HepG2 (cell line): ENCODE results near the gene ALG8. TPM values are rescaled to one million over a fixed set of nuclear protein-coding genes. Genes with fewer than 3 reads are reported as not detected.
A peak's percentile ranks its signal among the peaks of the same experiment; 100 is the strongest.

ENCODE experiments used
- ATF4 ChIP-seq, 2 experiments: fragments of 450-650 bp in 1 of 2; sonication (generic) in 1 of 2; formaldehyde crosslinking; IDR thresholded peaks; 2 replicates each; pipeline versions ENCODE4 v1.5.0 to v1.8.0; 2020 to 2022; ENCODE audit warnings: mild to moderate bottlenecking in 1 of 2, missing genetic modification reagents in 1 of 2
- CBFB ChIP-seq: sonication (generic); formaldehyde crosslinking; IDR thresholded peaks from 2 replicates; pipeline ENCODE4 v1.4.0; 2020; ENCODE audit warnings: missing genetic modification reagents
- CEBPG ChIP-seq: IDR thresholded peaks from 2 replicates; pipeline ENCODE4 v1.6.1; 2016
- DMAP1 ChIP-seq: IDR thresholded peaks from 2 replicates; pipeline ENCODE4 v1.6.1; 2016
- DNMT1 ChIP-seq: sonication (generic); formaldehyde crosslinking; IDR thresholded peaks from 2 replicates; pipeline ENCODE4 v1.5.1; 2020; ENCODE audit warnings: mild to moderate bottlenecking, missing genetic modification reagents
- IRX3 ChIP-seq: sonication (generic); formaldehyde crosslinking; IDR thresholded peaks from 2 replicates; pipeline ENCODE4 v1.8.1; 2023; ENCODE audit warnings: mild to moderate bottlenecking, low read depth, missing genetic modification reagents, borderline replicate concordance
- PLRG1 ChIP-seq: fragments of 450-650 bp; conservative IDR thresholded peaks from 2 replicates; pipeline ENCODE4 v1.6.1; 2016
- POLR2A ChIP-seq, 2 experiments: IDR thresholded peaks; 2 replicates each; pipeline ENCODE4 v1.6.1; 2011; ENCODE audit warnings: low read depth in 2 of 2, low read length in 2 of 2, mild to moderate bottlenecking in 1 of 2, moderate library complexity in 1 of 2; ENCODE audit not compliant: insufficient read depth in 1 of 2
- SSRP1 ChIP-seq: IDR thresholded peaks from 2 replicates; pipeline ENCODE4 v1.6.1; 2016; ENCODE audit warnings: control low read depth
- TEAD2 ChIP-seq: sonication (generic); formaldehyde crosslinking; IDR thresholded peaks from 2 replicates; pipeline ENCODE4 v1.9.0; 2021; ENCODE audit warnings: missing genetic modification reagents
- TFE3 ChIP-seq: IDR thresholded peaks from 2 replicates; pipeline ENCODE4 v1.6.1; 2016
- ZBTB46 ChIP-seq: sonication (generic); formaldehyde crosslinking; IDR thresholded peaks from 2 replicates; pipeline ENCODE4 v1.4.0; 2020; ENCODE audit warnings: mild to moderate bottlenecking, missing genetic modification reagents, borderline replicate concordance
- ZNF343 ChIP-seq: sonication (generic); formaldehyde crosslinking; IDR thresholded peaks from 2 replicates; pipeline ENCODE4 v1.4.0; 2020; ENCODE audit warnings: mild to moderate bottlenecking, missing genetic modification reagents
- ZNF512 ChIP-seq: sonication (generic); formaldehyde crosslinking; IDR thresholded peaks from 2 replicates; pipeline ENCODE4 v1.4.0; 2020; ENCODE audit warnings: mild to moderate bottlenecking, missing genetic modification reagents
- ZNF644 ChIP-seq: IDR thresholded peaks from 2 replicates; pipeline ENCODE4 v1.6.1; 2016; ENCODE audit warnings: low read depth
- ZNF816 ChIP-seq: sonication (generic); formaldehyde crosslinking; IDR thresholded peaks from 2 replicates; pipeline ENCODE4 v1.8.0; 2022; ENCODE audit warnings: missing genetic modification reagents, mild to moderate bottlenecking, borderline replicate concordance
- ZNF841 ChIP-seq: sonication (generic); formaldehyde crosslinking; IDR thresholded peaks from 2 replicates; pipeline ENCODE4 v1.8.1; 2023; ENCODE audit warnings: missing genetic modification reagents, borderline replicate concordance
- polyA plus RNA-seq, 8 experiments: library from polyadenylated mRNA; depleted of rRNA in 3 of 8; stranded (reverse) in 7 of 8; unstranded in 1 of 8; fragments of >200 nt; fragmentation: Illumina TruSeq in 4 of 8; extraction: Trizol in 4 of 8; gene quantifications; 2 replicates each; pipeline versions ENCODE4 v1.2.1 to v1.2.3, GENCODE V29; 2011 to 2016; ENCODE audit warnings: low read depth in 4 of 8, missing spikeins in 1 of 8, mixed read lengths in 1 of 8; ENCODE audit not compliant: insufficient read depth in 1 of 8
- total RNA-seq, 5 experiments: library from RNA; depleted of rRNA; stranded (reverse); fragments of >200 nt; fragmentation: Illumina TruSeq; extraction: Trizol; gene quantifications; 2 replicates each; pipeline ENCODE4 v1.2.3, GENCODE V29; 2016; ENCODE audit warnings: low read depth in 1 of 5
- TF ChIP-seq, protein P1 (sequence below): sonication (generic); formaldehyde crosslinking; IDR thresholded peaks from 2 replicates; pipeline ENCODE4 v1.8.0; 2022; ENCODE audit warnings: mild to moderate bottlenecking, missing genetic modification reagents; ENCODE audit not compliant: insufficient replicate concordance

The ALG8 gene
- total and polyA plus RNA-seq, 2 of the 13 experiments (the other 11 are each of a cell fraction or from before 2014, with no cell fraction given): 75.8 to 88.0 TPM

- TF ChIP-seq, protein P1, sequence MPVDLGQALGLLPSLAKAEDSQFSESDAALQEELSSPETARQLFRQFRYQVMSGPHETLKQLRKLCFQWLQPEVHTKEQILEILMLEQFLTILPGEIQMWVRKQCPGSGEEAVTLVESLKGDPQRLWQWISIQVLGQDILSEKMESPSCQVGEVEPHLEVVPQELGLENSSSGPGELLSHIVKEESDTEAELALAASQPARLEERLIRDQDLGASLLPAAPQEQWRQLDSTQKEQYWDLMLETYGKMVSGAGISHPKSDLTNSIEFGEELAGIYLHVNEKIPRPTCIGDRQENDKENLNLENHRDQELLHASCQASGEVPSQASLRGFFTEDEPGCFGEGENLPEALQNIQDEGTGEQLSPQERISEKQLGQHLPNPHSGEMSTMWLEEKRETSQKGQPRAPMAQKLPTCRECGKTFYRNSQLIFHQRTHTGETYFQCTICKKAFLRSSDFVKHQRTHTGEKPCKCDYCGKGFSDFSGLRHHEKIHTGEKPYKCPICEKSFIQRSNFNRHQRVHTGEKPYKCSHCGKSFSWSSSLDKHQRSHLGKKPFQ (CRISPR knock-in tag): peak; percentile 56
- no peak for TF ChIP-seq ZNF512
- no peak for TF ChIP-seq PLRG1
- TF ChIP-seq ZNF343 (CRISPR knock-in tag): peak; percentile 49; the same call in 1 of the 2 replicates
- no peak for TF ChIP-seq DNMT1
- TF ChIP-seq POLR2A (IDR thresholded peaks at IDR 0.05; ENCODE audit: insufficient read depth in 1 of 2, low read depth in 2 of 2, low read length in 2 of 2): peak; percentile 83 to 90
- no peak for TF ChIP-seq ZBTB46 (CRISPR knock-in tag)
- no peak for TF ChIP-seq ZNF644 (CRISPR knock-in tag)
- peak; percentile 87; the same call in 1 of the 2 replicates for TF ChIP-seq ZNF841 (CRISPR knock-in tag)
- no peak; the same call in 1 of the 2 replicates for TF ChIP-seq ZNF816 (CRISPR knock-in tag)
- peak; percentile 92 for TF ChIP-seq DMAP1 (CRISPR knock-in tag)
- TF ChIP-seq CEBPG (CRISPR knock-in tag): peak; percentile 73
- peak; percentile 58; the same call in 1 of the 2 replicates for TF ChIP-seq TFE3
- no peak for TF ChIP-seq TEAD2
- TF ChIP-seq SSRP1 (CRISPR knock-in tag): no peak
- TF ChIP-seq IRX3 (CRISPR knock-in tag): peak; percentile 87; the same call in 1 of the 2 replicates
- TF ChIP-seq ATF4 (CRISPR knock-in tag; IDR thresholded peaks at IDR 0.05): peak in 1 of 2 experiments; percentile 71; a peak in 2 of 4 replicates
- TF ChIP-seq CBFB (CRISPR knock-in tag): peak; percentile 74
These were observed at the start of gene ALG8 (continued) for GRCh38 chr11:78139422-78140391.
